Type B pancreatic cell (in vitro differentiated cells): ENCODE measurements around the gene GLI3. TPM values are rescaled to one million over a fixed set of nuclear protein-coding genes. Genes with fewer than 3 reads are reported as not detected.

Experiments used
- DNase-seq: peaks from one replicate; pipeline ENCODE4 v3.0.0; 2021; ENCODE audit warnings: mixed read lengths; ENCODE audit not compliant: unreplicated experiment; ENCODE audit errors: extremely low spot score
- H3K27ac Mint-ChIP-seq: 2 replicates; pipeline ENCODE4 v1.8.0; 2021; ENCODE audit warnings: mild to moderate bottlenecking, mixed read lengths
- H3K27me3 Mint-ChIP-seq: 2 replicates; pipeline ENCODE4 v1.8.0; 2021; ENCODE audit warnings: mixed read lengths
- H3K36me3 Mint-ChIP-seq: 2 replicates; pipeline ENCODE4 v1.8.0; 2021; ENCODE audit warnings: mixed read lengths
- H3K4me1 Mint-ChIP-seq: one replicate; pipeline ENCODE4 v1.8.0; 2021; ENCODE audit warnings: mixed read lengths; ENCODE audit not compliant: unreplicated experiment
- H3K4me3 Mint-ChIP-seq: 2 replicates; pipeline ENCODE4 v1.8.0; 2021; ENCODE audit warnings: mild to moderate bottlenecking, mixed read lengths
- H3K9me3 Mint-ChIP-seq: 2 replicates; pipeline ENCODE4 v1.8.0; 2021; ENCODE audit warnings: mixed read lengths
- CTCF ChIP-seq: fragments of 200-600 bp; sonication (generic); conservative IDR thresholded peaks from 2 replicates; pipeline ENCODE4 v1.5.0; 2021; ENCODE audit warnings: antibody characterized with exemption, mild to moderate bottlenecking
- total RNA-seq: library from RNA; stranded (reverse); gene quantifications from 2 replicates; pipeline ENCODE4 v1.2.1, GENCODE V29; 2021; ENCODE audit warnings: low replicate concordance

GLI3 gene
- total RNA-seq, 1 donor from 2014 or later, result 141 TPM

- Mint-ChIP-seq H3K27ac (no peak overlapping the region), H3K36me3 (peaks cover 38% of the 10 kb centered on the region), H3K27me3 (no peaks in the 10 kb centered on the region), H3K9me3 (no peaks in the 10 kb centered on the region), H3K4me1 (peaks cover 7% of the 10 kb centered on the region), H3K4me3 (no peak overlapping the region)
- no peak for TF ChIP-seq CTCF
- no peak for DNase-seq
These were observed 264.2 kb downstream of the GLI3 start for GRCh38 chr7:41972776-41973175.

GRCh38 chr7:41972270-41972669 is 264.7 kb downstream of the GLI3 start:
- no peak for TF ChIP-seq CTCF
- Mint-ChIP-seq H3K4me1 (peaks cover 4% of the 10 kb centered on the region), H3K27me3 (no peaks in the 10 kb centered on the region), H3K27ac (no peak overlapping the region), H3K36me3 (peaks cover 43% of the 10 kb centered on the region), H3K9me3 (no peaks in the 10 kb centered on the region), H3K4me3 (no peak overlapping the region)
- DNase-seq, result no peak

GRCh38 chr7:41971640-41972187 is 265.3 kb downstream of the GLI3 start:
- Mint-ChIP-seq H3K27ac (no peak overlapping the region), H3K36me3 (peaks cover 48% of the 10 kb centered on the region)
- TF ChIP-seq CTCF, result no peak

GRCh38 chr7:41970941-41971340 is 266.1 kb downstream of the GLI3 start:
- Mint-ChIP-seq H3K36me3 (peaks cover 48% of the 10 kb centered on the region), H3K4me3 (no peak overlapping the region), H3K9me3 (no peaks in the 10 kb centered on the region), H3K4me1 (no peaks in the 10 kb centered on the region), H3K27ac (no peak overlapping the region), H3K27me3 (no peaks in the 10 kb centered on the region)
- DNase-seq, result no peak
- TF ChIP-seq CTCF, result no peak

More at GRCh38 chr7:41971640-41972187, 265.3 kb downstream of the GLI3 start:
- no peaks in the 10 kb centered on the region for H3K4me1 Mint-ChIP-seq
- H3K27me3 Mint-ChIP-seq, result no peaks in the 10 kb centered on the region
- no peak for DNase-seq
- H3K4me3 Mint-ChIP-seq, result no peak overlapping the region
- H3K9me3 Mint-ChIP-seq, result no peaks in the 10 kb centered on the region

GRCh38 chr7:41969561-41970105 is 267.4 kb downstream of the GLI3 start:
- Mint-ChIP-seq H3K27me3 (no peaks in the 10 kb centered on the region), H3K4me3 (no peak overlapping the region), H3K9me3 (no peaks in the 10 kb centered on the region), H3K4me1 (no peaks in the 10 kb centered on the region), H3K27ac (no peak overlapping the region), H3K36me3 (peaks cover 40% of the 10 kb centered on the region)
- no peak for DNase-seq
- no peak for TF ChIP-seq CTCF
